Bronchial epithelial cell (primary cell): ENCODE measurements around the gene SSBP3. TPM values are rescaled to one million over a fixed set of nuclear protein-coding genes. Genes with fewer than 3 reads are reported as not detected.
A peak's percentile ranks its signal among the peaks of the same experiment; 100 is the strongest.

ENCODE experiments used
- DNase-seq: peaks from one replicate; pipeline ENCODE4 v3.0.0-alpha.2; 2010; ENCODE audit warnings: low read depth
- FAIRE-seq: peaks from 2 replicates; lab custom pipeline; 2011; peaks lifted over from hg19 to GRCh38; lab: Jason Lieb, UNC
- H3K27me3 ChIP-seq: 2 replicates; pipeline ENCODE4 v1.5.1; 2011; ENCODE audit warnings: low read length; ENCODE audit not compliant: control insufficient read depth, insufficient read depth
- H3K36me3 ChIP-seq: 2 replicates; pipeline ENCODE4 v1.5.1; 2011; ENCODE audit warnings: low read length; ENCODE audit not compliant: control insufficient read depth, insufficient read depth
- H3K4me3 ChIP-seq: 2 replicates; pipeline ENCODE4 v1.5.1; 2011; ENCODE audit warnings: mild to moderate bottlenecking, low read depth, low read length, control low read depth
- total RNA-seq: library from RNA; depleted of rRNA; stranded (reverse); fragments of >200 nt; gene quantifications from 2 replicates; pipeline ENCODE4 v1.2.1, GENCODE V29; 2014
- TF ChIP-seq, protein P1 (sequence below): IDR thresholded peaks from 2 replicates; pipeline ENCODE4 v1.5.1; 2011; ENCODE audit warnings: mild to moderate bottlenecking, moderate library complexity, low read length, control low read depth, inconsistent platforms; ENCODE audit not compliant: insufficient read depth, severe bottlenecking

SSBP3 gene
- total RNA-seq, 1 donor from 2014 or later = 3.7 TPM

DNA sequence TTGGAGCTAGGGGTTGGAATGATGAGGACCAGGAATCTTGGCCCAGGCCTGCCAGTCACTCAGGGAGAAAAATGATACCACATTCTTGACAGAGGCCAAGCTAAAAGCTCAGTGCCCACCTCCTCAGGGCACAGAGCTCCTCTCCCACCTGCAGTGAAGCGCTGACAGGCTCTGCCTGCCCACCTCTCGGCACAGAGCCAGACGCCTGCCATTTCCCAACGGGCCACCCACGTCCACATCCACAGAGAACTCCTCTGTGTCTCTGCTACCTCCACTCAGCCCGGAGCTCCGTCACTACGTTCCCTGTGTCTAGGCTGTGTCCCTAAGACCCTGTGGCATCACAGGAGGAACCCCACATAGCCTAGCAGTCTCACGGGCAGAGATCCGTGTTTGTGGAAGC lies 145.4 kb downstream of the SSBP3 start:
- Histone ChIP-seq H3K27me3 (no peaks in the 10 kb centered on the region), H3K36me3 (no peaks in the 10 kb centered on the region), H3K4me3 (no peak overlapping the region)
- TF ChIP-seq, protein P1, sequence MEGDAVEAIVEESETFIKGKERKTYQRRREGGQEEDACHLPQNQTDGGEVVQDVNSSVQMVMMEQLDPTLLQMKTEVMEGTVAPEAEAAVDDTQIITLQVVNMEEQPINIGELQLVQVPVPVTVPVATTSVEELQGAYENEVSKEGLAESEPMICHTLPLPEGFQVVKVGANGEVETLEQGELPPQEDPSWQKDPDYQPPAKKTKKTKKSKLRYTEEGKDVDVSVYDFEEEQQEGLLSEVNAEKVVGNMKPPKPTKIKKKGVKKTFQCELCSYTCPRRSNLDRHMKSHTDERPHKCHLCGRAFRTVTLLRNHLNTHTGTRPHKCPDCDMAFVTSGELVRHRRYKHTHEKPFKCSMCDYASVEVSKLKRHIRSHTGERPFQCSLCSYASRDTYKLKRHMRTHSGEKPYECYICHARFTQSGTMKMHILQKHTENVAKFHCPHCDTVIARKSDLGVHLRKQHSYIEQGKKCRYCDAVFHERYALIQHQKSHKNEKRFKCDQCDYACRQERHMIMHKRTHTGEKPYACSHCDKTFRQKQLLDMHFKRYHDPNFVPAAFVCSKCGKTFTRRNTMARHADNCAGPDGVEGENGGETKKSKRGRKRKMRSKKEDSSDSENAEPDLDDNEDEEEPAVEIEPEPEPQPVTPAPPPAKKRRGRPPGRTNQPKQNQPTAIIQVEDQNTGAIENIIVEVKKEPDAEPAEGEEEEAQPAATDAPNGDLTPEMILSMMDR = no peak
- DNase-seq (no peak), FAIRE-seq (peak; percentile 76)

DNA sequence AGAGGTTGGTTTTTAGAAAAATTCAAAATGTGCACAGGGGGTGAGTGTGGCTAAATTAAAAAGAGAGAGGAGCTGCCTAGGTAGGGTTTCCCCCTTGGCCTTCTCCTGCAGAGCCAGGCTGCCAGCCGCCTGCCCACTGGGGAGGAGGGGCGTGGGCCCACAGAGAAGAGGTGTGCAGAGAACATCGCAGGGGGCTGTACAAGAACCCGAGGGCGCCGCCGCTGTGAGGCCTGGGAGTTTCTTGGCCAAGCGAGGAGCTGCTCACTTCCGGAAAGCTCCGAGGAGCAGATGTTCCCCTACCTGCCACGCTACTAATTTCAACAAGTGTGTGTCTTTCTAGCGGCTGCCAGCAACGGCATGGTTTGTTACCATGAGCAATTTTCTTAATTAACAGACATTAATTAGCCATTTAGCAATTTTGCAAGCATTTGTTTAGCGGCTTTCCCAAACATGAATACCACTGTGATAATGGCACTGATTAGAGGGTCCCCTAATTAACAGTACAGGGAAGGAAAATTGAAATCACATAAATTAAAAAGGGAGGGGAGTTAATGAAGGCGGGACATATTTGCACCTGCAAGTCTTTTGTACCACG lies 146.6 kb downstream of the SSBP3 start:
- TF ChIP-seq, protein P1 = no peak
- Histone ChIP-seq H3K36me3 (no peaks in the 10 kb centered on the region), H3K27me3 (no peaks in the 10 kb centered on the region), H3K4me3 (no peak overlapping the region)
- FAIRE-seq (no peak), DNase-seq (no peak)

DNA sequence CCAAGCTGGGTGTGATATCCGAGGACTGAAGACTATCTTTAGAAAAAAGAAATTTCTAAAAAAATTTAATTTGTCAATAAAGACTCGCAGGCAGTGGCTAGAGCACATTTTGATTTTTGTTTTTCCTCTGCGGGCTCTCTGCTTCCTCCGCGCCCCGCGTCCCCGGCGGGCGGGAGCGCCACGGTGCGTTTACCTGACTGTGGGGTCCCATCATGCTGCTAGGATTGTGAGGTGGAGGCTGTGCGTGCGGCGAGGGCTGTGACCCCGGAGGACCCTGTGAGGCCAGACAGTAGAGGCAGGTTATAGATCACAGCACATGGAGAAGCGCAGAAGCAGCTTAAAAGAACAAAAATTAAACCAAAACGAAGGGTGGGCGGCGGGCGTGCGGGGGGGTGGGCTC lies 148.3 kb downstream of the SSBP3 start:
- no peaks in the 10 kb centered on the region for H3K36me3 ChIP-seq
- TF ChIP-seq, protein P1 = no peak
- H3K4me3 ChIP-seq = no peak overlapping the region
- DNase-seq (no peak), FAIRE-seq (no peak)
- H3K27me3 ChIP-seq = no peaks in the 10 kb centered on the region

DNA sequence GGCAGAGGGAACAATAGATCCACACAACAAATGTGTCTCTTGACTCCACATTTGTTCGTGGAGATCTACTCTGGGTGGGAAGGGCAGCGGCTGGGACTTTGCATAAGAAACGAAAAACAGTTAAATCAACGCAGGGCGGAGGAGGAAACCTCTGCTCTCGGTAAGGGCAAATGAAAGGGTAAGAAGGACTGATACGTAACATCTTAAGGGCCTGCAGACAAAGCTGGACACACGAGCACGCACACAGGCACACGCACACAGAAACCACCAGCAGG lies 148.9 kb downstream of the SSBP3 start:
- H3K36me3 ChIP-seq = no peaks in the 10 kb centered on the region
- TF ChIP-seq, protein P1 = no peak
- DNase-seq (no peak), FAIRE-seq (peak; percentile 60)
- no peaks in the 10 kb centered on the region for H3K27me3 ChIP-seq
- no peak overlapping the region for H3K4me3 ChIP-seq

DNA sequence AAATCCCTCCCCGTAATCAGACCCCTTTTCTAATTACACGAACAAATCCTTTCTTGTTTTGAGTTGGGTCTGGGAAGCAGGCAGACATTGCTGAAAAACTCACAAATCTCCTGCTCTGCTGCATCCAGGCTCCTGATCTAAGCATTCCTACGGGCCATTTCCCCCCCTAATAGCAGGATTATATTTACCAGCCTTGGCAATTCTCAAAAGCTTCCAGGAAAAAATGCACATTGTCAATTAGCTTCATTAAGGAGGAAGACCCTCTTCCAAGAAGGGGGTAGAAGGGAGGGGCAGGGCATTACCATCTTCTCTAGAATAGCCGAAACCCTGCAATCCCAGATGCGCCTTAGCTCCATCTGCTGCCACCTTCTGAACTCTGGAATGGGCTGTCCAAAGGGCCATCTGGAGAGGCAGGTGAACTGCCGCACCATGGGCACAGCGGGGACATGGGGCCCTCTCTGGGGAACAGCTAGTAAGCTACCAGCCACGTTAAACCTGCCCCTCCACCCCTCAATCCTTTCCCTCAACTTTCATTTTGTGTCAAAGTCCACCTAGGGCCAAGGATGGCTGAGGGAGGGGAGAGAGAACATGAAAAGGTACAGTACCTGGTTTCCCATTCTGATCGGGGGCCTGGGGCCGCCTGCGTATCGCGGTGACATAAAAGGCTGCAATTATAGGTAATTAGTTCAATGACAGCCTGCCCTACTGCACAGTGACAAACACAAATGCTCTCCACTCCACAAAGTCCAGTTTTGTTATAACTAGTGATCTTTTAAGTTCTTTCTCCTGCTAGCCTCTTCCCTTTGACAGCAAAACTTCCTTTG lies 149.5 kb downstream of the SSBP3 start:
- FAIRE-seq = no peak
- H3K4me3 ChIP-seq = no peak overlapping the region
- TF ChIP-seq, protein P1 = no peak

More for the DNA sequence above, 149.5 kb downstream of the SSBP3 start:
- no peaks in the 10 kb centered on the region for H3K36me3 ChIP-seq
- no peak for DNase-seq
- no peaks in the 10 kb centered on the region for H3K27me3 ChIP-seq
